ENCODE measurements around the gene RNF182. TPM values are rescaled to one million over a fixed set of nuclear protein-coding genes. Genes with fewer than 3 reads are reported as not detected.

Gene RNF182
- total and polyA plus RNA-seq, 9 of the 15 experiments (the other 6 are each of a cell fraction or from before 2014, with no cell fraction given) = 12.8 to 22.8 (median 17.5) TPM

- Histone ChIP-seq H3K9ac (ENCODE audit: insufficient read depth in 1 of 2, low read depth in 2 of 2, low read length in 2 of 2) (no peak overlapping the region), H3K27ac (ENCODE audit: extremely low read depth, low read depth, low read length) (no peak overlapping the region), H3K4me2 (ENCODE audit: insufficient read depth, low read length) (no peak overlapping the region), H3K9me3 (replicated peaks; ENCODE audit: control insufficient read depth, insufficient read depth, low read depth, low read length) (peaks cover 9% of the 10 kb centered on the region; the same call in 1 of the 2 replicates), H3K27me3 (ENCODE audit: control insufficient read depth in 2 of 2, insufficient read depth in 2 of 2, low read length in 2 of 2) (no peaks in the 10 kb centered on the region), H2AFZ (ENCODE audit: low read depth, low read length) (no peak overlapping the region), H3K4me1 (replicated peaks in 1 of 2; ENCODE audit: control insufficient read depth in 2 of 2, insufficient read depth in 2 of 2, low read length in 2 of 2) (no peaks in the 10 kb centered on the region), H3K9me1 (ENCODE audit: control insufficient read depth, insufficient read depth, low read length) (no peaks in the 10 kb centered on the region), H4K20me1 (replicated peaks; ENCODE audit: control insufficient read depth, insufficient read depth, low read length) (no peaks in the 10 kb centered on the region), H3K79me2 (ENCODE audit: control insufficient read depth, insufficient read depth, low read length) (peaks cover 6% of the 10 kb centered on the region; the same call in 2 of the 3 replicates), H3K4me3 (no peak overlapping the region), H3K36me3 (ENCODE audit: control insufficient read depth, insufficient read depth, low read length) (no peaks in the 10 kb centered on the region; the same call in 2 of the 3 replicates)
- CTCF ChIA-PET (ENCODE audit: low intra/inter-chr PET ratio) = no interaction called here
- no peak for TF ChIP-seq ZNF311 (CRISPR knock-in tag; IDR thresholded peaks at IDR 0.05)
- peak in 1 of 2 experiments; percentile 56; a peak in 1 of 3 replicates for TF ChIP-seq CBX3 (IDR thresholded peaks at IDR 0.05; ENCODE audit: borderline replicate concordance in 1 of 2, low read length in 2 of 2)
- no peak for TF ChIP-seq ZNF695 (CRISPR knock-in tag; IDR thresholded peaks at IDR 0.05)
- no peak for TF ChIP-seq THRA (IDR thresholded peaks at IDR 0.05)
- TF ChIP-seq CBX5 (IDR thresholded peaks at IDR 0.05; ENCODE audit: borderline replicate concordance, low read depth) = 0 out of 2 replicates have a peak, but pooled peaks have one; percentile 63
- DNase-seq (ENCODE audit: extremely low read depth in 1 of 4, low spot score in 3 of 4) (no peak), ATAC-seq (no peak), FAIRE-seq (no peak)
- intact Hi-C loops (cut with micrococcal nuclease) = no loop called here
- POLR2A ChIA-PET = interaction anchor here (0.9 kb wide), 1 partner anchor 9 kb away, joined by 3 read pairs; no protein-coding TSS in a partner anchor
- 72% methylated on average over 4 of the region's 4 CpGs for WGBS (ENCODE audit: insufficient coverage, low coverage, missing lambda C conversion rate)
- in situ Hi-C loops (cut with MboI) = no loop called here
- no TSS peak for BruUV-seq (replicated peaks)
Measured at GRCh38 chr6:13965582-13966127, 40.9 kb downstream of the RNF182 start.
